Mucosa of rectum (tissue), 2 donors: ENCODE measurements around the gene RSAD2.

Experiments
- H3K27ac ChIP-seq, 2 donors: one replicate each; pipeline ENCODE4 v1.7.0; 2013; ENCODE audit warnings: inconsistent platforms in 2 of 2, low read depth in 2 of 2, low read length in 2 of 2
- H3K27me3 ChIP-seq, 2 donors: one replicate each; pipeline ENCODE4 v1.7.0; 2013; ENCODE audit warnings: low read length in 2 of 2; ENCODE audit not compliant: control insufficient read depth in 2 of 2, insufficient read depth in 2 of 2
- H3K36me3 ChIP-seq, 2 donors: one replicate each; pipeline ENCODE4 v1.7.0; 2013; ENCODE audit warnings: low read length in 2 of 2; ENCODE audit not compliant: control insufficient read depth in 2 of 2, insufficient read depth in 2 of 2
- H3K4me1 ChIP-seq, 2 donors: one replicate each; pipeline ENCODE4 v1.7.0; 2013; ENCODE audit warnings: low read length in 2 of 2, mild to moderate bottlenecking in 1 of 2; ENCODE audit not compliant: control insufficient read depth in 2 of 2, insufficient read depth in 2 of 2
- H3K4me3 ChIP-seq, 2 donors: one replicate each; pipeline ENCODE4 v1.7.0; 2013; ENCODE audit warnings: low read length in 2 of 2
- H3K9ac ChIP-seq, 2 donors: one replicate each; pipeline ENCODE4 v1.7.0; 2013; ENCODE audit warnings: low read length in 2 of 2, low read depth in 1 of 2, mild to moderate bottlenecking in 1 of 2
- H3K9me3 ChIP-seq, 2 donors: one replicate each; pipeline ENCODE4 v1.7.0; 2013; ENCODE audit warnings: low read length in 2 of 2; ENCODE audit not compliant: control insufficient read depth in 2 of 2
- donor health status: healthy.
- donor health status: Normal muscosa, but diverticular disease.

The RSAD2 gene

DNA sequence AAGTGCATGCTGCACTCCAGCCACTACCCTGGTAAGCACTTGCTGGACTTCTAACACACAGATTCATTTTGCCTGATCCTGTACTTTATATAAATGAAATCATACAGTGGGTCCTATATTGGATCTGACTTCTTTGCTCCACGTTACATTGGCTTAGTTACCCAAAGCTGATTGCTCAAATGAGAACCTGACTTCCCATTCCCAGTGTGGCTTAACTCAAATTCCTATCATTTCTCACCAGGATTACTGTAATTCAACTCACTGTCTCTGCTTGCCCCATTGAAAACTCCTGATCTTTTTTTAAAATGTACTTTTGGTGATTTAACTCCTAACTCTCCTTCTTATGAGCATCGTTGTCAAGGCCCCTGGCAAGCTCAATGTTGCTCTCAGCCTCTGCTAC is 1.4 kb downstream of the RSAD2 start:
- Histone ChIP-seq H3K36me3 (no peaks in the 10 kb centered on the region), H3K4me1 (peaks cover 3 to 6% of the 10 kb centered on the region in 2 donors), H3K4me3 (peak overlapping the region in 1 of 2 donors; percentile 76), H3K9me3 (no peaks in the 10 kb centered on the region), H3K9ac (no peak overlapping the region), H3K27me3 (no peaks in the 10 kb centered on the region), H3K27ac (no peak overlapping the region)

DNA sequence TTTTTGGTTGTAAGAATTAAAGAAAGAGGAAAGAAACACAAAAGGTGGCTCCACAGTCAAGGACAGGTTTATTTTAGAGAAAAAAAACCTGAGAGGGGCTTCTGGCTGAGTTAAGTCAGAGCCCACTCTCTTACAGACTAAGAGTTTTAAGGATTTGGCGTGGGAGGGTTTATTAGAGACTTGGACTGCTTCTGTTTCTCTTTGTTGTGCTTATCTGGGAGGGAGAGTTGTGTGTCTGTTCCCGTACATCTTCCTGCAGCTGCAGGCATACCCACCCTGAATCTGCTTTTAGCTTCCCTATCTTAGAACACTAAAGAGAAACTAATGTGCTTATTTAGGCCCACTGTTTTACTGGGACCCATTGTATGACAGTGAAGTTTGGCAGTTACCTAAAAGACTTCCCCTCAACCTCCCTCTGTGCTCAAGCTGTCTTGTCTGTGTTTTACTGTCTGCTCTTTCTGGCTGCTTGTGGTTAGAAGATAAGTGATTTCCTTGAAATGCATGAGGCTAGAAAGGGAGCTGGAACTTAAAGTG is 2.7 kb downstream of the RSAD2 start:
- Histone ChIP-seq H3K36me3 (no peaks in the 10 kb centered on the region), H3K9me3 (no peaks in the 10 kb centered on the region), H3K9ac (no peak overlapping the region), H3K27ac (no peak overlapping the region), H3K4me1 (peaks cover 3 to 6% of the 10 kb centered on the region in 2 donors), H3K4me3 (no peak overlapping the region), H3K27me3 (no peaks in the 10 kb centered on the region)

DNA sequence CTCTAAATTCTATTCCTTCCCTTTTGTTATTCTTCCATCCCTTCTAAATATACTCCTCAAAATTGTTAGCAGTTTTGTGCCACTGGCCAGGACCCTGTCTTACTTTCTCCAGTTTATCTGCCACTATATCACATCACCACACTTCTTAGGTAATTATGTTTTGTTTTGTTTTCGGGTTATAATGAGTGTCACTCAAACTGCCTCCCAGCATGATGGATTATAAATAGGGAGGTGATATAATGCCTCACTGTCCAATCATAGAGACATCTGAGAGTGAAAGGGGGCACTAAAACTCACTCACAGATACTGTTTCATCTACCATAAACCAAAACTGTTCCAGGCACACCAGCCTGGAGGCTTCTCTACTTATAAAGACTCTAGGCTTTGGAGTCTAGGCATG is 3.5 kb downstream of the RSAD2 start:
- Histone ChIP-seq H3K27ac (no peak overlapping the region), H3K9ac (no peak overlapping the region), H3K36me3 (no peaks in the 10 kb centered on the region), H3K4me1 (peaks cover 3 to 6% of the 10 kb centered on the region in 2 donors), H3K9me3 (no peaks in the 10 kb centered on the region), H3K4me3 (no peak overlapping the region), H3K27me3 (no peaks in the 10 kb centered on the region)

DNA sequence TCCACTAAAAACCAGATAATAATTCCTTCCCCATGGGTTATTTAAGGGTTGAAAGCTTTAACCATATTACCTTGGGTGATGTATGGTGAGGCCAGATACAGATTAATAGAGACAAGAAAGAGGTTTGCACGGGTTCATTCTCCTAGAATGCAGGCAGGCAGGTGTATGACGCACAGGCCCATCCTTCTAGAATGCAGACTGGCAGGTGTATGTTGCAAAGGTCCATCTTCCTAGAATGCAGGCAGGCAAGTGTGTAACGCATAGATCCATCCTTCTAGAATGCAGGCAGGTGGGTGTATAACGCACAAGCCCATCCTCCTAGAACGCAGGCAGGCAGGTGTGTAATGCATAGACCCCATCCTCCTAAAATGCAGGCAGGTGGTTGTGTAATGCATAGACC is 3.9 kb downstream of the RSAD2 start:
- no peaks in the 10 kb centered on the region for H3K9me3 ChIP-seq
- H3K4me3 ChIP-seq: no peak overlapping the region
- H3K4me1 ChIP-seq: peaks cover 3 to 6% of the 10 kb centered on the region in 2 donors
- H3K9ac ChIP-seq: no peak overlapping the region
- H3K27ac ChIP-seq: no peak overlapping the region
- H3K27me3 ChIP-seq: no peaks in the 10 kb centered on the region
- H3K36me3 ChIP-seq: no peaks in the 10 kb centered on the region

- Histone ChIP-seq H3K9ac (no peak overlapping the region), H3K4me3 (no peak overlapping the region), H3K36me3 (no peaks in the 10 kb centered on the region), H3K4me1 (peaks cover 0 to 2% of the 10 kb centered on the region in 2 donors), H3K27ac (no peak overlapping the region), H3K27me3 (no peaks in the 10 kb centered on the region), H3K9me3 (no peaks in the 10 kb centered on the region)
Observed at GRCh38 chr2:6883448-6884122, 6.0 kb downstream of the RSAD2 start.

GRCh38 chr2:6885551-6885950 is 8.0 kb downstream of the RSAD2 start:
- Histone ChIP-seq H3K36me3 (no peaks in the 10 kb centered on the region), H3K4me1 (peaks cover 0 to 2% of the 10 kb centered on the region in 2 donors), H3K4me3 (no peak overlapping the region), H3K9ac (no peak overlapping the region), H3K27ac (no peak overlapping the region), H3K27me3 (no peaks in the 10 kb centered on the region), H3K9me3 (no peaks in the 10 kb centered on the region)

DNA sequence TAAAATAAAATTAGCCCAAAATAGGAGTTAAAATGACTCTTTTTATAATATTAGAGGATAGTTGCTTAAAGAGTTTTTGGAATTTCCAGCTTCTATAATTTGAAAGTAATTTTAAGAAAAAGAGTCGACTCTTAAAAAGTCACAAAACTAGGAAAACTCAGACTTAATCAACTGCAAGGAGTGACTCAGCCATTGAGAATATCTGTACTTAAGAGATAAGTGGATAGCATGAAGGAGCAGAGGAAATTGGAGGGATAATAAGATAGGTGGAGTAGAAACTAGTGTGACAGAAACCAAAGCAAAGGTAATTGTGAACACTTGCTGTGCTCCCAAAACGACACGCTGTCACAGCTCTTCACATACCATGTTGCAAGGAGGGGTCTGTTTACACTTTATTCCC is 8.4 kb downstream of the RSAD2 start:
- H3K27ac ChIP-seq: no peak overlapping the region
- no peak overlapping the region for H3K4me3 ChIP-seq
- no peaks in the 10 kb centered on the region for H3K9me3 ChIP-seq
- H3K36me3 ChIP-seq: no peaks in the 10 kb centered on the region
- H3K9ac ChIP-seq: no peak overlapping the region
- peaks cover 0 to under 1% of the 10 kb centered on the region in 2 donors for H3K4me1 ChIP-seq
- H3K27me3 ChIP-seq: no peaks in the 10 kb centered on the region

GRCh38 chr2:6887751-6888192 is 10.2 kb downstream of the RSAD2 start:
- H3K9ac ChIP-seq: no peak overlapping the region
- H3K27ac ChIP-seq: no peak overlapping the region
- no peaks in the 10 kb centered on the region for H3K4me1 ChIP-seq
- H3K4me3 ChIP-seq: no peak overlapping the region
- no peaks in the 10 kb centered on the region for H3K9me3 ChIP-seq
- no peaks in the 10 kb centered on the region for H3K36me3 ChIP-seq
- no peaks in the 10 kb centered on the region for H3K27me3 ChIP-seq

GRCh38 chr2:6888724-6889123 is 11.1 kb downstream of the RSAD2 start:
- no peak overlapping the region for H3K4me3 ChIP-seq
- H3K4me1 ChIP-seq: no peaks in the 10 kb centered on the region
- H3K36me3 ChIP-seq: no peaks in the 10 kb centered on the region
- H3K9me3 ChIP-seq: no peaks in the 10 kb centered on the region
- no peak overlapping the region for H3K27ac ChIP-seq
- H3K27me3 ChIP-seq: no peaks in the 10 kb centered on the region
- H3K9ac ChIP-seq: no peak overlapping the region

DNA sequence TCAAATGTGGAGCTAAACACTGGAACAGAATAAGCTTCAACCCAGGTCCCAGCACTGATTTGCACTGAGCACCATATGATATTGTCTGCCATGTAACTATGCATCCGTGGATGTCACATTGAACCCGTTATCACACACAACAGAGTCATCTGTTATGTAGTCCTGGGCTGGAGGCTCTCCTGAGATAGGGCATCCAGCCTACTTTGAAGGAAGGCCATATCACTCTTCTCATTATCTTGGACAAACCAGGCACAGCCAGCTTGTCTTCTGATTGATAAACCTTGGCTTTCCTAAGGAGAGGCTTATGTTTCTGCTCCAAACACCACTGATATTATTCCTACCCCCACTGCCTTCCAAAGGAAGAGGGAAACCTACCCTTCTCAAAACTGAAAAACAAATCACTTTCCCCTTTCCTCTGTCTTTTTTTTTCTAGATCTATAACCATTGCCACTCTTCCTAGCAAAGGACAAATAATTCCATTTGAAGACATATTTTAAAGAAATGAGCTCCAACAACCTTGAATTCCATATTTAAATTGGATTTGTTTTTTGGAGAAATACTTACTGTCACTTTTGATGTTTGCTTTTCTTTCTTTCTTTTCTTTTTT is 16.4 kb downstream of the RSAD2 start:
- Histone ChIP-seq H3K27ac (no peak overlapping the region), H3K4me3 (no peak overlapping the region), H3K27me3 (no peaks in the 10 kb centered on the region), H3K9ac (no peak overlapping the region), H3K9me3 (no peaks in the 10 kb centered on the region), H3K4me1 (no peaks in the 10 kb centered on the region), H3K36me3 (no peaks in the 10 kb centered on the region)
